Hematopoietic multipotent progenitor cell treated with erythropoietin and hydrocortisone succinate and interleukin-3 and kit ligand, for 15 days (in vitro differentiated cells): Measurements from ENCODE around the gene KCNQ2.

ENCODE experiments used
- DNase-seq: peaks from one replicate; pipeline ENCODE4 v3.0.0-alpha.2; 2015; ENCODE audit warnings: low spot score

KCNQ2 gene

GRCh38 chr20:63356931-63357879 lies 115.2 kb downstream of the KCNQ2 start:
- no peak for DNase-seq

GRCh38 chr20:63356511-63356910 lies 115.9 kb downstream of the KCNQ2 start:
- no peak for DNase-seq

- no peak for DNase-seq
Measured at GRCh38 chr20:63355781-63356295, 116.6 kb downstream of the KCNQ2 start.

GRCh38 chr20:63354636-63355350 lies 117.7 kb downstream of the KCNQ2 start:
- no peak for DNase-seq

GRCh38 chr20:63352811-63353221 lies 119.6 kb downstream of the KCNQ2 start:
- DNase-seq, result no peak

- no peak for DNase-seq
Measured at GRCh38 chr20:63351811-63352591, 120.5 kb downstream of the KCNQ2 start.

- no peak for DNase-seq
Measured at GRCh38 chr20:63351326-63351700, 121.1 kb downstream of the KCNQ2 start.

- no peak for DNase-seq
Measured at GRCh38 chr20:63350597-63351325, 121.7 kb downstream of the KCNQ2 start.
